HepG2 (cell line): Measurements from ENCODE around the gene EPO. TPM values are rescaled to one million over a fixed set of nuclear protein-coding genes. Genes with fewer than 3 reads are reported as not detected.

Experiments
- ATF7-NPFF ChIP-seq: sonication (generic); formaldehyde crosslinking; IDR thresholded peaks from 2 replicates; pipeline ENCODE4 v1.8.1; 2023; ENCODE audit warnings: mild to moderate bottlenecking, low read depth, missing genetic modification reagents, moderate library complexity
- BHLHE40 ChIP-seq: IDR thresholded peaks from 2 replicates; pipeline ENCODE4 v1.6.1; 2011; ENCODE audit warnings: low read length, improper control_type of control experiment
- CBFB ChIP-seq: sonication (generic); formaldehyde crosslinking; IDR thresholded peaks from 2 replicates; pipeline ENCODE4 v1.4.0; 2020; ENCODE audit warnings: missing genetic modification reagents
- DPF2 ChIP-seq: sonication (generic); formaldehyde crosslinking; IDR thresholded peaks from 2 replicates; pipeline ENCODE4 v1.4.0; 2020; ENCODE audit warnings: mild to moderate bottlenecking, low read depth, missing genetic modification reagents, borderline replicate concordance
- FOXP1 ChIP-seq, 2 experiments: fragments of 450-650 bp in 1 of 2; IDR thresholded peaks; 2 replicates each; pipeline ENCODE4 v1.6.1; 2017 to 2018; ENCODE audit warnings: antibody characterized with exemption in 1 of 2
- KAT2B ChIP-seq: fragments of 150-350 bp; IDR thresholded peaks from 2 replicates; pipeline ENCODE4 v1.6.1; 2014; ENCODE audit warnings: low read depth, low read length, borderline replicate concordance
- KDM6A ChIP-seq: IDR thresholded peaks from 2 replicates; pipeline ENCODE4 v1.6.1; 2016; ENCODE audit warnings: low read depth
- MBNL3 ChIP-seq: fragments of 250-450 bp; sonication (Bioruptor Pico); conservative IDR thresholded peaks from 2 replicates; pipeline ENCODE4 v1.8.0; 2022; ENCODE audit warnings: mild to moderate bottlenecking, inconsistent platforms
- NFYC ChIP-seq: IDR thresholded peaks from 2 replicates; pipeline ENCODE4 v1.6.1; 2016; ENCODE audit warnings: missing genetic modification reagents, missing compliant biosample characterization
- PHF21A ChIP-seq: sonication (generic); formaldehyde crosslinking; IDR thresholded peaks from 2 replicates; pipeline ENCODE4 v1.5.0; 2020; ENCODE audit warnings: mild to moderate bottlenecking, missing genetic modification reagents
- SATB2 ChIP-seq: sonication (generic); formaldehyde crosslinking; IDR thresholded peaks from 2 replicates; pipeline ENCODE4 v1.5.0; 2020; ENCODE audit warnings: missing genetic modification reagents
- SIX4 ChIP-seq: sonication (generic); formaldehyde crosslinking; IDR thresholded peaks from 2 replicates; pipeline ENCODE4 v1.4.0; 2020; ENCODE audit warnings: missing genetic modification reagents
- WIZ ChIP-seq: sonication (generic); formaldehyde crosslinking; IDR thresholded peaks from 2 replicates; pipeline ENCODE4 v1.5.1; 2020; ENCODE audit warnings: mild to moderate bottlenecking, missing genetic modification reagents
- ZBTB7A ChIP-seq: sonication (generic); formaldehyde crosslinking; IDR thresholded peaks from 2 replicates; pipeline ENCODE4 v1.8.0; 2022; ENCODE audit warnings: mild to moderate bottlenecking, missing genetic modification reagents
- ZNF138 ChIP-seq: sonication (generic); formaldehyde crosslinking; IDR thresholded peaks from 2 replicates; pipeline ENCODE4 v1.5.0; 2020; ENCODE audit warnings: mild to moderate bottlenecking, low read depth, missing genetic modification reagents
- ZNF24 ChIP-seq: fragments of 450-650 bp; IDR thresholded peaks from 2 replicates; pipeline ENCODE4 v1.6.1; 2017; ENCODE audit warnings: antibody characterized with exemption, mild to moderate bottlenecking
- ZNF749 ChIP-seq: sonication (generic); formaldehyde crosslinking; IDR thresholded peaks from 2 replicates; pipeline ENCODE4 v1.8.0; 2022; ENCODE audit warnings: mild to moderate bottlenecking, missing genetic modification reagents, moderate library complexity, borderline replicate concordance
- polyA plus RNA-seq, 8 experiments: library from polyadenylated mRNA; depleted of rRNA in 3 of 8; stranded (reverse) in 7 of 8; unstranded in 1 of 8; fragments of >200 nt; fragmentation: Illumina TruSeq in 4 of 8; extraction: Trizol in 4 of 8; gene quantifications; 2 replicates each; pipeline versions ENCODE4 v1.2.1 to v1.2.3, GENCODE V29; 2011 to 2016; ENCODE audit warnings: low read depth in 4 of 8, missing spikeins in 1 of 8, mixed read lengths in 1 of 8; ENCODE audit not compliant: insufficient read depth in 1 of 8
- total RNA-seq, 5 experiments: library from RNA; depleted of rRNA; stranded (reverse); fragments of >200 nt; fragmentation: Illumina TruSeq; extraction: Trizol; gene quantifications; 2 replicates each; pipeline ENCODE4 v1.2.3, GENCODE V29; 2016; ENCODE audit warnings: low read depth in 1 of 5
- TF ChIP-seq, protein P1 (sequence below): sonication (generic); formaldehyde crosslinking; IDR thresholded peaks from 2 replicates; pipeline ENCODE4 v1.4.0; 2020; ENCODE audit warnings: missing genetic modification reagents
- TF ChIP-seq, protein P2 (sequence below): sonication (generic); formaldehyde crosslinking; IDR thresholded peaks from 2 replicates; pipeline ENCODE4 v1.4.0; 2020; ENCODE audit warnings: missing genetic modification reagents, mild to moderate bottlenecking, borderline replicate concordance
- TF ChIP-seq, protein P3 (sequence below): IDR thresholded peaks from 2 replicates; pipeline ENCODE4 v1.6.1; 2012; ENCODE audit warnings: low read length, improper control_type of control experiment
- TF ChIP-seq, protein P4 (sequence below): sonication (generic); formaldehyde crosslinking; IDR thresholded peaks from 2 replicates; pipeline ENCODE4 v1.9.0; 2022; ENCODE audit warnings: low read depth, missing genetic modification reagents

The EPO gene
- total and polyA plus RNA-seq, 2 of the 13 experiments (the other 11 are each of a cell fraction or from before 2014, with no cell fraction given): 10.3 to 25.7 TPM

DNA sequence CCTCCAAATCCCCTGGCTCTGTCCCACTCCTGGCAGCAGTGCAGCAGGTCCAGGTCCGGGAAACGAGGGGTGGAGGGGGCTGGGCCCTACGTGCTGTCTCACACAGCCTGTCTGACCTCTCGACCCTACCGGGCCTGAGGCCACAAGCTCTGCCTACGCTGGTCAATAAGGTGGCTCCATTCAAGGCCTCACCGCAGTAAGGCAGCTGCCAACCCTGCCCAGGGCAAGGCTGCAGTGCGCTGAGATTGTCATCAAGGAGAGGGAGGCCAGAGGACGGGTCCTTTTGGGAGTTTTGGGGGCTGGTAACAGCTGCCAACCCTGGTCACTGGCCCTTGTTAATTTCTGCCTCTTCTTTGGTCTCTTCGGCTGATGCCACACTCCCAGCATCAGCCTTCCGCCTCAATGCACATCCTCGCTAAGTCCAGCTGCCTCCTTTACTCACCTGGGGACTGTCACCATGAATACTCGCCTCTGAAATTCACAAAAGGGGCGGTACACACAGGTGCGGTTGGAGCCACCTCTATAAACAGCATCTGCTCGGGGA, 3.5 kb downstream of the EPO start (continued):
- TF ChIP-seq ZBTB7A (CRISPR knock-in tag) (0 out of 2 replicates have a peak, but pooled peaks have one; percentile 74), ZNF24 (no peak), KDM6A (no peak; the same call in 1 of the 2 replicates), DPF2 (CRISPR knock-in tag) (peak; percentile 77), MBNL3 (CRISPR knock-in tag) (no peak), NFYC (CRISPR knock-in tag) (no peak), WIZ (CRISPR knock-in tag) (no peak), CBFB (CRISPR knock-in tag) (no peak), FOXP1 (IDR thresholded peaks at IDR 0.05) (no peak), FOXP1 (CRISPR knock-in tag; IDR thresholded peaks at IDR 0.05) (peak; percentile 55; the same call in 1 of the 2 replicates), ZNF749 (CRISPR knock-in tag) (no peak), ZNF138 (no peak), SATB2 (CRISPR knock-in tag) (no peak), SIX4 (no peak), BHLHE40 (no peak), ATF7-NPFF (CRISPR knock-in tag) (no peak), KAT2B (no peak), PHF21A (CRISPR knock-in tag) (peak; percentile 82)
- TF ChIP-seq, protein P1, sequence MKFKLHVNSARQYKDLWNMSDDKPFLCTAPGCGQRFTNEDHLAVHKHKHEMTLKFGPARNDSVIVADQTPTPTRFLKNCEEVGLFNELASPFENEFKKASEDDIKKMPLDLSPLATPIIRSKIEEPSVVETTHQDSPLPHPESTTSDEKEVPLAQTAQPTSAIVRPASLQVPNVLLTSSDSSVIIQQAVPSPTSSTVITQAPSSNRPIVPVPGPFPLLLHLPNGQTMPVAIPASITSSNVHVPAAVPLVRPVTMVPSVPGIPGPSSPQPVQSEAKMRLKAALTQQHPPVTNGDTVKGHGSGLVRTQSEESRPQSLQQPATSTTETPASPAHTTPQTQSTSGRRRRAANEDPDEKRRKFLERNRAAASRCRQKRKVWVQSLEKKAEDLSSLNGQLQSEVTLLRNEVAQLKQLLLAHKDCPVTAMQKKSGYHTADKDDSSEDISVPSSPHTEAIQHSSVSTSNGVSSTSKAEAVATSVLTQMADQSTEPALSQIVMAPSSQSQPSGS: no peak
- TF ChIP-seq, protein P2, sequence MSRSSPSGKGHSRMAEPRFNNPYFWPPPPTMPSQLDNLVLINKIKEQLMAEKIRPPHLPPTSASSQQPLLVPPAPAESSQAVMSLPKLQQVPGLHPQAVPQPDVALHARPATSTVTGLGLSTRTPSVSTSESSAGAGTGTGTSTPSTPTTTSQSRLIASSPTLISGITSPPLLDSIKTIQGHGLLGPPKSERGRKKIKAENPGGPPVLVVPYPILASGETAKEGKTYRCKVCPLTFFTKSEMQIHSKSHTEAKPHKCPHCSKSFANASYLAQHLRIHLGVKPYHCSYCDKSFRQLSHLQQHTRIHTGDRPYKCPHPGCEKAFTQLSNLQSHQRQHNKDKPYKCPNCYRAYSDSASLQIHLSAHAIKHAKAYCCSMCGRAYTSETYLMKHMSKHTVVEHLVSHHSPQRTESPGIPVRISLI (CRISPR knock-in tag): peak; percentile 25; the same call in 1 of the 2 replicates
- TF ChIP-seq, protein P3, sequence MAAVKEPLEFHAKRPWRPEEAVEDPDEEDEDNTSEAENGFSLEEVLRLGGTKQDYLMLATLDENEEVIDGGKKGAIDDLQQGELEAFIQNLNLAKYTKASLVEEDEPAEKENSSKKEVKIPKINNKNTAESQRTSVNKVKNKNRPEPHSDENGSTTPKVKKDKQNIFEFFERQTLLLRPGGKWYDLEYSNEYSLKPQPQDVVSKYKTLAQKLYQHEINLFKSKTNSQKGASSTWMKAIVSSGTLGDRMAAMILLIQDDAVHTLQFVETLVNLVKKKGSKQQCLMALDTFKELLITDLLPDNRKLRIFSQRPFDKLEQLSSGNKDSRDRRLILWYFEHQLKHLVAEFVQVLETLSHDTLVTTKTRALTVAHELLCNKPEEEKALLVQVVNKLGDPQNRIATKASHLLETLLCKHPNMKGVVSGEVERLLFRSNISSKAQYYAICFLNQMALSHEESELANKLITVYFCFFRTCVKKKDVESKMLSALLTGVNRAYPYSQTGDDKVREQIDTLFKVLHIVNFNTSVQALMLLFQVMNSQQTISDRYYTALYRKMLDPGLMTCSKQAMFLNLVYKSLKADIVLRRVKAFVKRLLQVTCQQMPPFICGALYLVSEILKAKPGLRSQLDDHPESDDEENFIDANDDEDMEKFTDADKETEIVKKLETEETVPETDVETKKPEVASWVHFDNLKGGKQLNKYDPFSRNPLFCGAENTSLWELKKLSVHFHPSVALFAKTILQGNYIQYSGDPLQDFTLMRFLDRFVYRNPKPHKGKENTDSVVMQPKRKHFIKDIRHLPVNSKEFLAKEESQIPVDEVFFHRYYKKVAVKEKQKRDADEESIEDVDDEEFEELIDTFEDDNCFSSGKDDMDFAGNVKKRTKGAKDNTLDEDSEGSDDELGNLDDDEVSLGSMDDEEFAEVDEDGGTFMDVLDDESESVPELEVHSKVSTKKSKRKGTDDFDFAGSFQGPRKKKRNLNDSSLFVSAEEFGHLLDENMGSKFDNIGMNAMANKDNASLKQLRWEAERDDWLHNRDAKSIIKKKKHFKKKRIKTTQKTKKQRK: no peak
- TF ChIP-seq, protein P4, sequence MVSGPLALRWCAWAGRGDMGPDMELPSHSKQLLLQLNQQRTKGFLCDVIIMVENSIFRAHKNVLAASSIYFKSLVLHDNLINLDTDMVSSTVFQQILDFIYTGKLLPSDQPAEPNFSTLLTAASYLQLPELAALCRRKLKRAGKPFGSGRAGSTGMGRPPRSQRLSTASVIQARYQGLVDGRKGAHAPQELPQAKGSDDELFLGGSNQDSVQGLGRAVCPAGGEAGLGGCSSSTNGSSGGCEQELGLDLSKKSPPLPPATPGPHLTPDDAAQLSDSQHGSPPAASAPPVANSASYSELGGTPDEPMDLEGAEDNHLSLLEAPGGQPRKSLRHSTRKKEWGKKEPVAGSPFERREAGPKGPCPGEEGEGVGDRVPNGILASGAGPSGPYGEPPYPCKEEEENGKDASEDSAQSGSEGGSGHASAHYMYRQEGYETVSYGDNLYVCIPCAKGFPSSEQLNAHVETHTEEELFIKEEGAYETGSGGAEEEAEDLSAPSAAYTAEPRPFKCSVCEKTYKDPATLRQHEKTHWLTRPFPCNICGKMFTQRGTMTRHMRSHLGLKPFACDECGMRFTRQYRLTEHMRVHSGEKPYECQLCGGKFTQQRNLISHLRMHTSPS: peak; percentile 93
